Smooth muscle cell (in vitro differentiated cells): ENCODE measurements around the gene CASZ1. TPM values are rescaled to one million over a fixed set of nuclear protein-coding genes. Genes with fewer than 3 reads are reported as not detected.

ENCODE experiments used
- DNase-seq: peaks from one replicate; lab custom pipeline; 2025; ENCODE audit not compliant: unreplicated experiment; lab: John Stamatoyannopoulos, UW
- H2AFZ ChIP-seq: fragments of 200-600 bp; sonication (generic); 2 replicates; pipeline ENCODE4 v1.6.0; 2016; ENCODE audit warnings: antibody characterized with exemption, low read depth, mild to moderate bottlenecking
- H3F3A ChIP-seq: fragments of 200-600 bp; sonication (generic); 2 replicates; pipeline ENCODE4 v1.6.0; 2017; ENCODE audit warnings: antibody characterized with exemption, low read depth
- H3K27ac ChIP-seq: fragments of 200-600 bp; sonication (generic); 2 replicates; pipeline ENCODE4 v1.5.1; 2016; ENCODE audit warnings: low read depth, mild to moderate bottlenecking
- H3K27me3 ChIP-seq: fragments of 200-600 bp; sonication (generic); 2 replicates; pipeline ENCODE4 v1.6.1; 2016; ENCODE audit warnings: low read depth, mild to moderate bottlenecking
- H3K36me3 ChIP-seq: fragments of 200-600 bp; sonication (generic); 2 replicates; pipeline ENCODE4 v1.5.1; 2016; ENCODE audit warnings: low read depth
- H3K4me1 ChIP-seq: fragments of 200-600 bp; sonication (generic); 2 replicates; pipeline ENCODE4 v1.5.1; 2016; ENCODE audit warnings: low read depth
- H3K4me2 ChIP-seq: fragments of 200-600 bp; sonication (generic); 2 replicates; pipeline ENCODE4 v1.6.0; 2016; ENCODE audit warnings: mild to moderate bottlenecking
- H3K4me3 ChIP-seq: fragments of 200-600 bp; sonication (generic); 2 replicates; pipeline ENCODE4 v1.5.1; 2016; ENCODE audit warnings: mild to moderate bottlenecking
- H3K79me2 ChIP-seq: fragments of 200-600 bp; sonication (generic); 2 replicates; pipeline ENCODE4 v1.6.0; 2016; ENCODE audit warnings: low read depth, mild to moderate bottlenecking
- H3K9ac ChIP-seq: fragments of 200-600 bp; sonication (generic); 2 replicates; pipeline ENCODE4 v1.6.0; 2016; ENCODE audit warnings: low read depth
- H3K9me3 ChIP-seq: fragments of 200-600 bp; sonication (generic); replicated peaks from 2 replicates; pipeline ENCODE4 v1.5.1; 2016; ENCODE audit warnings: low read depth
- H4K20me1 ChIP-seq: fragments of 200-600 bp; sonication (generic); 2 replicates; pipeline ENCODE4 v1.6.0; 2016; ENCODE audit warnings: low read depth
- CTCF ChIP-seq: fragments of 200-600 bp; sonication (generic); IDR thresholded peaks from 2 replicates; pipeline ENCODE4 v1.5.1; 2017; ENCODE audit warnings: borderline replicate concordance, mild to moderate bottlenecking, antibody characterized with exemption; ENCODE audit not compliant: insufficient read depth, poor library complexity, severe bottlenecking
- WGBS: methylation state at CpG from one replicate; pipeline ENCODE4 v1.1.7; 2016; ENCODE audit warnings: low lambda C conversion rate; 5-methylcytosine and 5-hydroxymethylcytosine counted together
- polyA plus RNA-seq: library from polyadenylated mRNA; unstranded; fragments of >200 nt; fragmentation: Nextera tagmentation; extraction: Ambion mirVana; gene quantifications from 2 replicates; pipeline ENCODE4 v1.2.1, GENCODE V29; 2016
- total RNA-seq: library from RNA; depleted of rRNA; stranded (reverse); fragments of >200 nt; gene quantifications from 2 replicates; pipeline ENCODE4 v1.2.3, GENCODE V29; 2014

The CASZ1 gene
- total and polyA plus RNA-seq, 2 experiments from 2014 or later, result 0.70 to 1.9 TPM

GRCh38 chr1:10754568-10755329, 41.7 kb downstream of the CASZ1 start:
- no peak for DNase-seq
- Histone ChIP-seq H3K36me3 (no peaks in the 10 kb centered on the region), H3K79me2 (no peaks in the 10 kb centered on the region), H4K20me1 (no peaks in the 10 kb centered on the region), H3F3A (no peaks in the 10 kb centered on the region), H3K4me1 (no peaks in the 10 kb centered on the region), H2AFZ (no peak overlapping the region), H3K4me3 (no peak overlapping the region), H3K9ac (no peak overlapping the region), H3K27me3 (no peaks in the 10 kb centered on the region), H3K4me2 (no peak overlapping the region), H3K27ac (no peak overlapping the region), H3K9me3 (no peaks in the 10 kb centered on the region)
- WGBS, result 89% methylated on average over 24 of the region's 24 CpGs
- no peak for TF ChIP-seq CTCF

GRCh38 chr1:10753299-10753698, 43.1 kb downstream of the CASZ1 start:
- no peak for TF ChIP-seq CTCF
- no peak overlapping the region for H3K4me3 ChIP-seq
- no peak overlapping the region for H3K4me2 ChIP-seq
- H3K9ac ChIP-seq, result no peak overlapping the region
- 76% methylated on average over 11 of the region's 11 CpGs for WGBS
- no peak overlapping the region for H2AFZ ChIP-seq
- H3K9me3 ChIP-seq, result no peaks in the 10 kb centered on the region
- no peaks in the 10 kb centered on the region for H3K79me2 ChIP-seq
- no peaks in the 10 kb centered on the region for H3K36me3 ChIP-seq
- H4K20me1 ChIP-seq, result no peaks in the 10 kb centered on the region
- H3K27ac ChIP-seq, result no peak overlapping the region
- no peak for DNase-seq
- no peaks in the 10 kb centered on the region for H3F3A ChIP-seq
- H3K27me3 ChIP-seq, result no peaks in the 10 kb centered on the region
- H3K4me1 ChIP-seq, result no peaks in the 10 kb centered on the region

GRCh38 chr1:10751561-10752085, 44.8 kb downstream of the CASZ1 start:
- no peaks in the 10 kb centered on the region for H3K27me3 ChIP-seq
- no peaks in the 10 kb centered on the region for H4K20me1 ChIP-seq
- H3F3A ChIP-seq, result no peaks in the 10 kb centered on the region
- no peaks in the 10 kb centered on the region for H3K36me3 ChIP-seq
- no peak for DNase-seq
- no peak overlapping the region for H3K4me3 ChIP-seq
- no peaks in the 10 kb centered on the region for H3K9me3 ChIP-seq
- WGBS, result 89% methylated on average over 14 of the region's 14 CpGs
- no peak for TF ChIP-seq CTCF
- no peak overlapping the region for H3K27ac ChIP-seq
- no peak overlapping the region for H2AFZ ChIP-seq
- no peaks in the 10 kb centered on the region for H3K4me1 ChIP-seq
- H3K9ac ChIP-seq, result no peak overlapping the region
- H3K4me2 ChIP-seq, result no peak overlapping the region
- H3K79me2 ChIP-seq, result no peaks in the 10 kb centered on the region

- Histone ChIP-seq H3K4me1 (no peaks in the 10 kb centered on the region), H3K4me3 (no peak overlapping the region), H3K4me2 (no peak overlapping the region), H3K79me2 (no peaks in the 10 kb centered on the region), H3K36me3 (no peaks in the 10 kb centered on the region), H3K27me3 (no peaks in the 10 kb centered on the region), H4K20me1 (no peaks in the 10 kb centered on the region), H3K9me3 (no peaks in the 10 kb centered on the region), H2AFZ (no peak overlapping the region), H3K27ac (no peak overlapping the region), H3K9ac (no peak overlapping the region), H3F3A (no peaks in the 10 kb centered on the region)
- 79% methylated on average over 4 of the region's 4 CpGs for WGBS
- TF ChIP-seq CTCF, result no peak
- no peak for DNase-seq
Observed at GRCh38 chr1:10751160-10751559, 45.3 kb downstream of the CASZ1 start.
